ENCODE results near the gene TMEM88. TPM values are rescaled to one million over a fixed set of nuclear protein-coding genes. Genes with fewer than 3 reads are reported as not detected.

Gene TMEM88
- total RNA-seq, 1 donor from 2014 or later = 3.4 TPM

- Mint-ChIP-seq H3K27me3 (ENCODE audit: unreplicated experiment) (no peaks in the 10 kb centered on the region), H3K27ac (ENCODE audit: unreplicated experiment) (no peak overlapping the region), H3K36me3 (ENCODE audit: unreplicated experiment) (peaks cover 7% of the 10 kb centered on the region), H3K4me1 (ENCODE audit: unreplicated experiment) (peaks cover 2% of the 10 kb centered on the region), H3K4me3 (ENCODE audit: unreplicated experiment) (no peak overlapping the region), H3K9me3 (ENCODE audit: unreplicated experiment) (no peaks in the 10 kb centered on the region)
- DNase-seq (ENCODE audit: extremely low spot score, unreplicated experiment) = no peak
- TF ChIP-seq, protein P1, sequence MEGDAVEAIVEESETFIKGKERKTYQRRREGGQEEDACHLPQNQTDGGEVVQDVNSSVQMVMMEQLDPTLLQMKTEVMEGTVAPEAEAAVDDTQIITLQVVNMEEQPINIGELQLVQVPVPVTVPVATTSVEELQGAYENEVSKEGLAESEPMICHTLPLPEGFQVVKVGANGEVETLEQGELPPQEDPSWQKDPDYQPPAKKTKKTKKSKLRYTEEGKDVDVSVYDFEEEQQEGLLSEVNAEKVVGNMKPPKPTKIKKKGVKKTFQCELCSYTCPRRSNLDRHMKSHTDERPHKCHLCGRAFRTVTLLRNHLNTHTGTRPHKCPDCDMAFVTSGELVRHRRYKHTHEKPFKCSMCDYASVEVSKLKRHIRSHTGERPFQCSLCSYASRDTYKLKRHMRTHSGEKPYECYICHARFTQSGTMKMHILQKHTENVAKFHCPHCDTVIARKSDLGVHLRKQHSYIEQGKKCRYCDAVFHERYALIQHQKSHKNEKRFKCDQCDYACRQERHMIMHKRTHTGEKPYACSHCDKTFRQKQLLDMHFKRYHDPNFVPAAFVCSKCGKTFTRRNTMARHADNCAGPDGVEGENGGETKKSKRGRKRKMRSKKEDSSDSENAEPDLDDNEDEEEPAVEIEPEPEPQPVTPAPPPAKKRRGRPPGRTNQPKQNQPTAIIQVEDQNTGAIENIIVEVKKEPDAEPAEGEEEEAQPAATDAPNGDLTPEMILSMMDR (IDR thresholded peaks at IDR 0.05) = no peak
These were observed 25.4 kb downstream of the TMEM88 start for GRCh38 chr17:7880076-7880868.

DNA sequence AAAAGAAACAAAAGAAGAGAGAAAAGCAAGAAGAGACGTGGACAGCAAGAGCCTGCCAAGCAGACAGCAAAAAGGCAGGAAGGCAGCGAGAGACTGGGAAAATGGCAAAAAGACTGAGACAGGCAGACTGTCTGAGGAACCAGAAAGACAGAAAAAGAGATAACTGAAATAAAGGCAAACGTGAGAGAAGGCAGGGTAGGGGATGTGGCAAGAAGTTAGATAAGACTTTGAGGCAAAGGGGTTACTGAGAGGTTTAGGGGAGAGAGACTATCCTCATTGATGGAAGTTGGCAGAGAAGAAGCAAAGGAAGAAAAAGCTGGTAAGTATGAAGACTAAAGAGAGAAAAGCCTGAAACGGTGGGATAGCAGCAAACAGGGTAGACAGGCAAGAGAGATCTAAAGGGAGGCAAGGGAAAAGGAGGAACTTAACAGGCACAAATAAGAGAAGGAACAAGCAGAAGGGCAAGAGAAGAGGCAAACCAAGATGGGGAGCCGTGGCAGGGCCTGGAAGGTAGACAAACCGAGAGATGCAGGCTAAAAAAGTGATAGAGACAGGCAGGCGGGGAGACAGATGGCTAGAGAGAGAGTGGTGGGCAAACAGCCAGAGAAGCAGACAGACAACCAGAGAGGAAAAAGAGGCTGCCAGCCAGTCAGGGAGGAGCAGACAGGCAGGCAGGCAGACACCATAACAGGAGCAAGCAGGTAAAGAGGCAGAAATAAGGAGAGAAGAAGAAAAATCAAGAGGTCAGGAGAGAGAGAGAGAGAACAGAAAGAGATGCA is 26.6 kb downstream of the TMEM88 start:
- Mint-ChIP-seq H3K4me3 (ENCODE audit: unreplicated experiment) (no peak overlapping the region), H3K36me3 (ENCODE audit: unreplicated experiment) (peaks cover 2% of the 10 kb centered on the region), H3K27ac (ENCODE audit: unreplicated experiment) (no peak overlapping the region), H3K4me1 (ENCODE audit: unreplicated experiment) (peaks cover 3% of the 10 kb centered on the region), H3K9me3 (ENCODE audit: unreplicated experiment) (no peaks in the 10 kb centered on the region), H3K27me3 (ENCODE audit: unreplicated experiment) (no peaks in the 10 kb centered on the region)
- TF ChIP-seq, protein P1 (IDR thresholded peaks at IDR 0.05) = no peak
- no peak for DNase-seq (ENCODE audit: extremely low spot score, unreplicated experiment)

- Mint-ChIP-seq H3K4me1 (ENCODE audit: unreplicated experiment) (peaks cover 3% of the 10 kb centered on the region), H3K9me3 (ENCODE audit: unreplicated experiment) (no peaks in the 10 kb centered on the region), H3K36me3 (ENCODE audit: unreplicated experiment) (no peaks in the 10 kb centered on the region), H3K27ac (ENCODE audit: unreplicated experiment) (no peak overlapping the region), H3K27me3 (ENCODE audit: unreplicated experiment) (no peaks in the 10 kb centered on the region), H3K4me3 (ENCODE audit: unreplicated experiment) (no peak overlapping the region)
- DNase-seq (ENCODE audit: extremely low spot score, unreplicated experiment) = no peak
- TF ChIP-seq, protein P1 (IDR thresholded peaks at IDR 0.05) = no peak
These were observed 27.2 kb downstream of the TMEM88 start for GRCh38 chr17:7882068-7882467.

DNA sequence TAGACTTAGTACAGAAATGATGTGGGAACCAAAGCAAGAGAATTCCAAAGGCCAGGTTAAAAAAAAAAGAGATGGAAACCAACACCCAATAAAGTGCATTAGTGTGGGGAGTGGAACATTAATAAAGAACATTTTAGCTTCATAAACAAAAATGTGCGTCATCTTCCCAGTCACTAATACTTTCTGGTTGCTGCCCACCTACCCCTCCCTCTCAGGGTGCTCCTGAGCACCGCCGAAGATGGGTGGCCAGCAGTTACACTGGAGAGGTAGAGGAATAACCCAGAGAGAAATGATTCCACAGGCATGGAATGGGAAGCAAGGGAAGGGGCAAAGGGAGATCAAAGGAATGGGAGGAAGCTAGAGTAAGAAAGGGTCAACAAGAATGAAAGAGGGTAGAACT is 27.8 kb downstream of the TMEM88 start:
- Mint-ChIP-seq H3K27me3 (ENCODE audit: unreplicated experiment) (no peaks in the 10 kb centered on the region), H3K4me3 (ENCODE audit: unreplicated experiment) (no peak overlapping the region), H3K9me3 (ENCODE audit: unreplicated experiment) (no peaks in the 10 kb centered on the region), H3K36me3 (ENCODE audit: unreplicated experiment) (no peaks in the 10 kb centered on the region), H3K27ac (ENCODE audit: unreplicated experiment) (no peak overlapping the region), H3K4me1 (ENCODE audit: unreplicated experiment) (peaks cover 3% of the 10 kb centered on the region)
- DNase-seq (ENCODE audit: extremely low spot score, unreplicated experiment) = no peak
- TF ChIP-seq, protein P1 (IDR thresholded peaks at IDR 0.05) = no peak

DNA sequence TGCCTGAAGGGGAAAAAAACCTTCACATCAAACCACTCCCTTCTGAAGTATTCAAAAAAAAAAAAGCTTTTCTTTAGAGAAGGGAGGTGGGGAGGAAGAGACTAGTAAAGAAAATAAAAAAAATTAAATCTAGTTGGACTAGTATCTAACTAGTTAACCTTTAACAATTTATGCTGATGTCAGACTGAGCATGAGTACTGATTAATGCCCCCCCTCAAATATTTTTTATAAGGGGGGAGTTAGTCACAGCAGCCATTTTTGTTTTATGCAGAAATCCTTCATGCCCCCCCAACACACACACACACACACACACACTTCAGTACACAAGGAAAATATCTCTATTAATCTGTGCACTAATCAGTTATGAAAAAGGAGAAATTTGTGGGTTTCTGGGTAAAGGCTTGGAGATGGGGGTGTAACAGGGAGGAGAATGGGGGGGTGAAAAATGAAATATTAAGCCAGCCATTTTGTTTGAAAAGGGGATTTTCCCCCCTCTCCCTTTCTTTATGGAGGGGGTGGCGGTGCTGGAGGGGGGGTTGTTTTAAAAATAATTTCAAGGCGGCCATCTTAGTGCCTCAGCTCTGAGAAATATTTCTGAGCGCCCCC is 29.0 kb downstream of the TMEM88 start:
- no peak for DNase-seq (ENCODE audit: extremely low spot score, unreplicated experiment)
- no peaks in the 10 kb centered on the region for H3K27me3 Mint-ChIP-seq (ENCODE audit: unreplicated experiment)
- no peak overlapping the region for H3K27ac Mint-ChIP-seq (ENCODE audit: unreplicated experiment)
- H3K4me3 Mint-ChIP-seq (ENCODE audit: unreplicated experiment) = no peak overlapping the region
- TF ChIP-seq, protein P1 (IDR thresholded peaks at IDR 0.05) = no peak
- H3K4me1 Mint-ChIP-seq (ENCODE audit: unreplicated experiment) = peaks cover 3% of the 10 kb centered on the region
- no peaks in the 10 kb centered on the region for H3K9me3 Mint-ChIP-seq (ENCODE audit: unreplicated experiment)
- H3K36me3 Mint-ChIP-seq (ENCODE audit: unreplicated experiment) = no peaks in the 10 kb centered on the region
